Keratinocyte (primary cell): ENCODE results near the gene KCNQ1OT1. TPM values are rescaled to one million over a fixed set of nuclear protein-coding genes. Genes with fewer than 3 reads are reported as not detected.

Experiments used
- DNase-seq: peaks from one replicate; pipeline ENCODE4 v3.0.0-alpha.2; 2011; ENCODE audit warnings: low read depth, missing footprints, low spot score
- FAIRE-seq: peaks from 2 replicates; lab custom pipeline; 2011; peaks lifted over from hg19 to GRCh38; lab: Jason Lieb, UNC
- H2AFZ ChIP-seq: 2 replicates; pipeline ENCODE4 v1.6.0; 2012; ENCODE audit warnings: low read length, control low read depth, inconsistent platforms; ENCODE audit not compliant: control insufficient read depth
- H3K27ac ChIP-seq: 2 replicates; pipeline ENCODE4 v1.5.1; 2011; ENCODE audit warnings: low read length; ENCODE audit not compliant: control insufficient read depth, insufficient read depth
- H3K27me3 ChIP-seq: 3 replicates; pipeline ENCODE4 v1.6.0; 2011; ENCODE audit warnings: low read length; ENCODE audit not compliant: control insufficient read depth, insufficient read depth; ENCODE audit errors: extremely low read depth
- H3K36me3 ChIP-seq, 2 experiments: 2 replicates in 1 of 2; 3 replicates in 1 of 2; pipeline ENCODE4 v1.5.1; 2011; ENCODE audit warnings: low read length in 2 of 2, mild to moderate bottlenecking in 1 of 2; ENCODE audit not compliant: control insufficient read depth in 2 of 2, insufficient read depth in 2 of 2; ENCODE audit errors: extremely low read depth in 1 of 2
- H3K4me1 ChIP-seq: 3 replicates; pipeline ENCODE4 v1.5.1; 2011; ENCODE audit warnings: low read length; ENCODE audit not compliant: control insufficient read depth, insufficient read depth; ENCODE audit errors: extremely low read depth
- H3K4me2 ChIP-seq: 3 replicates; pipeline ENCODE4 v1.6.0; 2011; ENCODE audit warnings: low read depth, low read length; ENCODE audit not compliant: control insufficient read depth, insufficient read depth; ENCODE audit errors: extremely low read depth
- H3K4me3 ChIP-seq, 3 experiments: fragments of 200-600 bp in 1 of 3; sonication (generic) in 1 of 3; 2 replicates in 2 of 3; 3 replicates in 1 of 3; pipeline ENCODE4 v1.5.1; 2011 to 2016; ENCODE audit warnings: low read length in 3 of 3, mild to moderate bottlenecking in 3 of 3, control low read depth in 2 of 3, inconsistent platforms in 1 of 3, low read depth in 1 of 3, mixed read lengths in 1 of 3, mixed run types in 1 of 3, moderate library complexity in 1 of 3; ENCODE audit not compliant: control insufficient read depth in 2 of 3, insufficient read depth in 2 of 3; ENCODE audit errors: extremely low read depth in 1 of 3
- H3K79me2 ChIP-seq: 2 replicates; pipeline ENCODE4 v1.6.0; 2012; ENCODE audit warnings: low read length; ENCODE audit not compliant: control insufficient read depth, insufficient read depth
- H3K9ac ChIP-seq: 3 replicates; pipeline ENCODE4 v1.6.0; 2011; ENCODE audit warnings: low read length; ENCODE audit not compliant: control insufficient read depth, insufficient read depth; ENCODE audit errors: extremely low read depth
- H3K9me1 ChIP-seq: 3 replicates; pipeline ENCODE4 v1.6.0; 2011; ENCODE audit warnings: low read length; ENCODE audit not compliant: control insufficient read depth, insufficient read depth; ENCODE audit errors: extremely low read depth
- H3K9me3 ChIP-seq: 2 replicates; pipeline ENCODE4 v1.5.1; 2012; ENCODE audit warnings: low read depth, low read length; ENCODE audit not compliant: control insufficient read depth
- H4K20me1 ChIP-seq: 3 replicates; pipeline ENCODE4 v1.6.0; 2011; ENCODE audit warnings: low read length; ENCODE audit not compliant: control insufficient read depth, insufficient read depth; ENCODE audit errors: extremely low read depth
- EZH2 ChIP-seq: IDR thresholded peaks from one replicate; pipeline ENCODE4 v1.6.1; 2012; ENCODE audit warnings: inconsistent platforms, mild to moderate bottlenecking, low read length, moderate library complexity
- dilution Hi-C: fragments of 300-500 bp; cut with MboI; formaldehyde crosslinking; loops from one replicate; pipeline ENCODE4 v1.7.0; 2020; ENCODE audit warnings: low sequenced_read_pairs; ENCODE audit not compliant: extremely low pct_ligation_motif_present
- polyA plus RNA-seq, 5 experiments: library from polyadenylated mRNA; depleted of rRNA in 3 of 5; stranded (reverse) in 3 of 5; stranded (forward) in 1 of 5; unstranded in 1 of 5; fragments of >200 nt; gene quantifications; 1 replicate in 1 of 5; 2 replicates in 3 of 5; 3 replicates in 1 of 5; pipeline versions ENCODE4 v1.2.1 to v1.2.3, GENCODE V29; 2011 to 2012; ENCODE audit warnings: missing spikeins in 2 of 5, low read depth in 1 of 5, low replicate concordance in 1 of 5
- TF ChIP-seq, protein P1 (sequence below), 3 experiments: IDR thresholded peaks in 1 of 3; conservative IDR thresholded peaks in 1 of 3; optimal IDR thresholded peaks in 1 of 3; 2 replicates in 2 of 3; 3 replicates in 1 of 3; pipeline versions ENCODE3 to v1.5.1; 2011; ENCODE audit warnings: low read length in 3 of 3, mild to moderate bottlenecking in 3 of 3, moderate library complexity in 2 of 3, control low read depth in 1 of 3, inconsistent platforms in 1 of 3; ENCODE audit not compliant: insufficient read depth in 2 of 3; ENCODE audit errors: extremely low read depth in 1 of 3

The KCNQ1OT1 gene
- polyA plus RNA-seq, 1 donor (not counting 4 experiments of a cell fraction or from before 2014, with no cell fraction given), result 0.07 TPM

DNA sequence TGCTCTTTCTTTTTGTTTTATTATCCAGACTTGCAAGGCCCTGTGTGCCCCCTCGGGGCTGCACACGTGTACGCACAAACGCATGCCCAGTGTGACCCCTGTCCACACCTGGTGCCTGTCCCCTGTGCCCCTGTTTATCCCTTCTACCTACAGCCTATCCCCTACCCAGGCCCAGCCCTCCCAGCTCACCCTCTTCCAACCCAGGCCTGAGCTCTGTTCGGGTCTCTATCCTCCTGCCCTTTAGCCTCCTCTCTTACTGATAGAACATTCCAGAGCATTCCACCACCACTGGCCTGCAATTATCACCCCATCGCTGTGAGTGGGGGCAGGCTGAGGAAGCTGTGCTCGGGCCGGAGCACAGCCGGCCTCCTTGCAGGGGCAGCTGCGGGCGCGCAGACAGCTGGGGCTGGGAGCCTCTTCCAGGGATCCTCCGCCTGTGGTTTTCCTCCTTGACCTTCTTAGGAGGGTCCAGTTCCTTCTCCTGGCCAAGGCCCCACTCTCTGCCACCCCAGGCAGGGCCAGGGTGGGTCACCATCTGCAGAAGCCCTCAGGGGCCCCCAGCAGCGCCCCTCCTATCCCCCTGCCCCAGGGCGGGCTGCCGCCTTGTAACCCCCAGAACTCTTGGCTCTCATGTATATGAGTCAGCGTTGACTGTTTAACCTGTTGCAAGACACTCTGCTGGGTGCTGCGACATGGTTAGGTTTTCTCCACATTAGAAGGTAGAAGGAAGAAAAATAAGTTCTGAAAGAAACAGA, 41.8 kb upstream of the KCNQ1OT1 start:
- Histone ChIP-seq H3K4me3 (no peak overlapping the region), H3K4me1 (no peaks in the 10 kb centered on the region), H3K9ac (no peak overlapping the region), H3K27ac (no peak overlapping the region), H2AFZ (no peak overlapping the region), H3K79me2 (no peaks in the 10 kb centered on the region), H4K20me1 (no peaks in the 10 kb centered on the region), H3K36me3 (no peaks in the 10 kb centered on the region), H3K27me3 (peaks cover 1% of the 10 kb centered on the region), H3K9me1 (no peaks in the 10 kb centered on the region), H3K9me3 (no peaks in the 10 kb centered on the region), H3K4me2 (no peak overlapping the region)
- FAIRE-seq (no peak), DNase-seq (no peak)
- dilution Hi-C loops, result no loop called here
- no peak for TF ChIP-seq EZH2
- TF ChIP-seq, protein P1, sequence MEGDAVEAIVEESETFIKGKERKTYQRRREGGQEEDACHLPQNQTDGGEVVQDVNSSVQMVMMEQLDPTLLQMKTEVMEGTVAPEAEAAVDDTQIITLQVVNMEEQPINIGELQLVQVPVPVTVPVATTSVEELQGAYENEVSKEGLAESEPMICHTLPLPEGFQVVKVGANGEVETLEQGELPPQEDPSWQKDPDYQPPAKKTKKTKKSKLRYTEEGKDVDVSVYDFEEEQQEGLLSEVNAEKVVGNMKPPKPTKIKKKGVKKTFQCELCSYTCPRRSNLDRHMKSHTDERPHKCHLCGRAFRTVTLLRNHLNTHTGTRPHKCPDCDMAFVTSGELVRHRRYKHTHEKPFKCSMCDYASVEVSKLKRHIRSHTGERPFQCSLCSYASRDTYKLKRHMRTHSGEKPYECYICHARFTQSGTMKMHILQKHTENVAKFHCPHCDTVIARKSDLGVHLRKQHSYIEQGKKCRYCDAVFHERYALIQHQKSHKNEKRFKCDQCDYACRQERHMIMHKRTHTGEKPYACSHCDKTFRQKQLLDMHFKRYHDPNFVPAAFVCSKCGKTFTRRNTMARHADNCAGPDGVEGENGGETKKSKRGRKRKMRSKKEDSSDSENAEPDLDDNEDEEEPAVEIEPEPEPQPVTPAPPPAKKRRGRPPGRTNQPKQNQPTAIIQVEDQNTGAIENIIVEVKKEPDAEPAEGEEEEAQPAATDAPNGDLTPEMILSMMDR (optimal IDR thresholded peaks at IDR 0.05 in 1 of 3, IDR thresholded peaks at IDR 0.05 in 1 of 3, conservative IDR thresholded peaks at IDR 0.05 in 1 of 3; ENCODE audit: extremely low read depth in 1 of 3, insufficient read depth in 2 of 3, low read length in 3 of 3), result no peak

GRCh38 chr11:2741006-2741376, 41.2 kb upstream of the KCNQ1OT1 start:
- no peaks in the 10 kb centered on the region for H3K79me2 ChIP-seq
- no peak overlapping the region for H3K4me2 ChIP-seq
- dilution Hi-C loops, result no loop called here
- FAIRE-seq (no peak), DNase-seq (no peak)
- no peaks in the 10 kb centered on the region for H3K9me1 ChIP-seq
- no peaks in the 10 kb centered on the region for H3K4me1 ChIP-seq
- no peaks in the 10 kb centered on the region for H4K20me1 ChIP-seq
- H3K9me3 ChIP-seq, result no peaks in the 10 kb centered on the region
- H3K27me3 ChIP-seq, result no peaks in the 10 kb centered on the region
- H3K27ac ChIP-seq, result no peak overlapping the region
- H3K4me3 ChIP-seq, result no peak overlapping the region
- H3K9ac ChIP-seq, result no peak overlapping the region
- H2AFZ ChIP-seq, result no peak overlapping the region
- no peaks in the 10 kb centered on the region for H3K36me3 ChIP-seq
- no peak for TF ChIP-seq EZH2
- TF ChIP-seq, protein P1 (optimal IDR thresholded peaks at IDR 0.05 in 1 of 3, IDR thresholded peaks at IDR 0.05 in 1 of 3, conservative IDR thresholded peaks at IDR 0.05 in 1 of 3; ENCODE audit: extremely low read depth in 1 of 3, insufficient read depth in 2 of 3, low read length in 3 of 3), result no peak
